Choroid plexus epithelial cell (primary cell): Measurements from ENCODE around the gene LRRC2.

Experiments
- DNase-seq: peaks from one replicate; pipeline ENCODE4 v3.0.0-alpha.2; 2010; ENCODE audit warnings: low read depth
- H3K4me3 ChIP-seq: 2 replicates; pipeline ENCODE4 v1.5.1; 2011; ENCODE audit warnings: low read depth, mild to moderate bottlenecking, control low read depth, low read length, moderate library complexity
- TF ChIP-seq, protein P1 (sequence below): conservative IDR thresholded peaks from 2 replicates; pipeline ENCODE4 v1.5.1; 2011; ENCODE audit warnings: low read depth, mild to moderate bottlenecking, control low read depth, inconsistent platforms, low read length, moderate library complexity

Gene LRRC2

DNA sequence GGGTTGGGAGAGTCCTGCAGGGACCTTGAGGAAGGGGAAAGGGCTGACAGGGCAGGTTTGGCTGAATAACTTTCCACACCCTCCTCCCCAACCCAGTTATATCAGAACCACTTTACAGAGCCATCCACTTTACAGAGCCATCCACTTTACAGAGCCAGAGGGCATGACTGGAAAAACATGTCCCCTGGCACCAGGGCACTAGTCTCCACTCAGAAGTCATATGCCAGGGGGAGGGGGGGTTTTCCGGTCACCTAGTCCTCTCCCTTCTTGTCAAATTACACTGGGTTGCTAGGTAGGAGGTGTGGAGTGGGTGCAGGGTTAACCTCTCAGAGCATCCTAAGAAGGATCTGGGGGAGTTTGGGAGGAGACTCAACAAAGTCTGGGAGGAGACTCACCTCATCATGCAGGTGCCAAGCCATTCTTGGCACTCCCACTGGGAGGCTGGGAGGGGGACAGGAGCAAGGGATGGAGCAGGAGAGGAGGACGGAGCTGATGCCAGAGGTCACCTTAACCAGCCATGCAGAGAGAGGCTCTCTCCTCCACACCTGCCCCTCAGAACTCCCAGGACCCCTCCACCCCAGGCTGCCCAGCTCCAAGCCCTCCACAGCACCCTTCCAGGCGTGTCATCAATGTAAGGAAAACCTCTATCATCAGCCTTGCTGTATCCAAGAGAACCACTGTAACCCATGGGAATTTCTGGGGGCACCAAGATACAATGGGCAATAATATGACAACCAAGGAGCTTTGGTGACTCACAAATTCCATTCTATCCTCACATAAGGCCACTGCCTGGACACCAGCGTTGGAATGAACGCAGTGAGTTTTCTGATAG, 1.7 kb downstream of the LRRC2 start:
- DNase-seq: no peak
- TF ChIP-seq, protein P1, sequence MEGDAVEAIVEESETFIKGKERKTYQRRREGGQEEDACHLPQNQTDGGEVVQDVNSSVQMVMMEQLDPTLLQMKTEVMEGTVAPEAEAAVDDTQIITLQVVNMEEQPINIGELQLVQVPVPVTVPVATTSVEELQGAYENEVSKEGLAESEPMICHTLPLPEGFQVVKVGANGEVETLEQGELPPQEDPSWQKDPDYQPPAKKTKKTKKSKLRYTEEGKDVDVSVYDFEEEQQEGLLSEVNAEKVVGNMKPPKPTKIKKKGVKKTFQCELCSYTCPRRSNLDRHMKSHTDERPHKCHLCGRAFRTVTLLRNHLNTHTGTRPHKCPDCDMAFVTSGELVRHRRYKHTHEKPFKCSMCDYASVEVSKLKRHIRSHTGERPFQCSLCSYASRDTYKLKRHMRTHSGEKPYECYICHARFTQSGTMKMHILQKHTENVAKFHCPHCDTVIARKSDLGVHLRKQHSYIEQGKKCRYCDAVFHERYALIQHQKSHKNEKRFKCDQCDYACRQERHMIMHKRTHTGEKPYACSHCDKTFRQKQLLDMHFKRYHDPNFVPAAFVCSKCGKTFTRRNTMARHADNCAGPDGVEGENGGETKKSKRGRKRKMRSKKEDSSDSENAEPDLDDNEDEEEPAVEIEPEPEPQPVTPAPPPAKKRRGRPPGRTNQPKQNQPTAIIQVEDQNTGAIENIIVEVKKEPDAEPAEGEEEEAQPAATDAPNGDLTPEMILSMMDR: no peak
- H3K4me3 ChIP-seq: no peak overlapping the region

DNA sequence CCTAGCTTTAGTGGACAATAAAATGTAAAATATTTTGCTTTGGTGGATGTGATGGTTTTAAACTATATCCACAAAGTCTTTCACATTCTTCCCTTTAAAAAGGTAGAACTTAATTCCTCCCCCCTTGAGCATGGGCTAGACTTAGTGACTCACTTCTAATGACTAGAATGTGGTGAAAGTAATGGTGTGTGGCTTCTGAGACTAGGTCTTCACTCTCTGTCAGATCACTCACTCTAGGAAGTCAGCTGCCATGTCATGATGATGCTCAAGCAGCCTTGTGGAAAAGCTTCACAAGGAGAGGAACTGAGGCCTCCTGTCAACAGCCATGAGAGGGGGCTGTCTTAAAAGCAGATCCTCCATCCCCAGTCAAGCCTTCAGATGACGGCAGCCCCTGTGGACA, 4.2 kb downstream of the LRRC2 start:
- TF ChIP-seq, protein P1: no peak
- DNase-seq: no peak

DNA sequence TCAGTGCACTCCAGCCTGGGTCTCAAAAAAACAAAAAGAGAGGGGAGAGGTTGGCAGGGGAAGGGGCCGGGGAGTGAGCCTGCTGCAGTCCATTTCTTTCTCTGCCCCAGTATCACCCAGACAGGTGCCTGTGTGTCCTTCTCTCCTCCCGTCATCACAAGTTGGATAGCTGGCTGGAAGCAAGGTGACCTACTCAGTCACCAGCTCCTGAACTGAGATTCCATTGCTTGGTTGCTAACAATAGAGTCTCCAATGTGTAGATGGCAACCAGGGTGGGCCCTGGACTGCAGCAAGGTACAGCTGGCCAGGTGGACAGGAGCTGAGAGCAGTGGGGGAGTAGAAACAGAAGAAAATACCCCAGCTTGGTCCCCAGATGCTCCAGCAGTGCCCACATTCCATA, 4.6 kb downstream of the LRRC2 start:
- TF ChIP-seq, protein P1: no peak
- H3K4me3 ChIP-seq: no peak overlapping the region
- no peak for DNase-seq

More for the DNA sequence above, 4.2 kb downstream of the LRRC2 start:
- H3K4me3 ChIP-seq: no peak overlapping the region

DNA sequence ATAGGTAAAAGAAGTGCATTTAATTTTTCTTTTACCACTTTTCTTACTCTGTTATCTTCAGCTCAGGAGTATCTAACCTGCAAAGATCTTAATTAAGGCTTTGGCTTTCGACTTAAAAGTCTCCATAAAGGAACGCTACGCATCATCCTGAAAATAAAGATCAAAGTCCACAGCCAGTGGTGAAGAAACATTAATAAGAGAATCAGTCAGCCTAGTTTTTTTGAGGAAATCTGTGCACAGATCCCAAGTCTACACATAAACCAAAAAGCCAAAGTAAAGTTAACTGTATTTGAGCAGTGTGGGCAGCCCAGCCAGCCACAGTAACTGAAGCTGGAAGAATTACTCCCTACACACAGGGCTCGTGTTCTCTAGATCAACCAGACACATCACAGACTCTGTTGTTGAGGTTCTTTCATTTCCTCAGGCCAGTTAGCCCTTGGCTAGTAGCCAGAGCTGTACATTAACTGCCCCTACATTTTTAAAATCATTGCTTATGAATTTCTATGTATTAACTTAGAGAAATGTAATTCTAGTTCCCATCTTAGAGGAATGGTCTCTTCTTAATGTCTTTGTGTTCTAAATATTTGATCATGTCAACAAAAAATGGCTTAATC, 6.9 kb downstream of the LRRC2 start:
- DNase-seq: no peak
- TF ChIP-seq, protein P1: no peak
- H3K4me3 ChIP-seq: no peak overlapping the region

DNA sequence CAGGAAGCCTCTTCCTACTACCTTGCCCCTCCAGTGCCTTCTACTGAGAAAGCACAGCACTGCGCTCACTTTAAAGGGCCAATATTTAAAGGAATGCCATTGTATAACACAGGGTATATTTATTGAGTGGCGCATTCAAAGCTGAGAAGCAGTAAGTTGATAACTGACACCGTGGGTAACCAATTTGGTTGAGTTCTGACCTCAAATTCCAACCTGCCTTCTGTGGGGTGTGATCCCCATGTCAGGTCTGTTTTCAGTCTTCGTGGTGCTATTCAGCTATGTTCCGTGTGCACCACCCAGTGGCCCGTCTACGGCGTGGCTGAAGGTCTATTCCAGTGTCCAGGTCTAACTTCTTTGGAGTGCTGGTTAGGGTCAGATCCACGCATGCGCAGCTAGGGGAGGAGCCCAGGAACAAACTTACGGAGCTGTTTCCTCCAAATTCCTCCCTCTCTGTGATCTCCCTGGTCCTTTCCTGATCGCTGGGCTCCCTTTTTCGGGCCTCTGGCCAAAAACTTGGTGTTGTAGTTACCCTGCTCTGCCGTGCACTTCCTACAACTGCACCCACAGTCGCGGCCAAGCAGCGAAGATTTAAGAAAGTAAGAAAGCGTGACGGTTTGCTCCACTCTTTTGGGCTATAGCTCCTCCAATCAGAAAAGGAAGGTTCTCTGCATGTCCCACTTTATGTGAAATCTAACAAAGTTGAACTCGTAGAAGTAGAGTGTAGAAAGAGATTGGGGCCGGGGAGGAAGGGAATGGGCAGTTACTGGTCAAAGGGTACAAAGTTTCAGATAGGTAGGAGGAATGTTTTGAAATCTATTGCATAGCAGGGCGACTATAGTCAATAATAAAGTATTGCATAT, 7.7 kb downstream of the LRRC2 start:
- TF ChIP-seq, protein P1: peak; percentile 91
- DNase-seq: peak; percentile 94
- H3K4me3 ChIP-seq: peak overlapping the region; percentile 63

DNA sequence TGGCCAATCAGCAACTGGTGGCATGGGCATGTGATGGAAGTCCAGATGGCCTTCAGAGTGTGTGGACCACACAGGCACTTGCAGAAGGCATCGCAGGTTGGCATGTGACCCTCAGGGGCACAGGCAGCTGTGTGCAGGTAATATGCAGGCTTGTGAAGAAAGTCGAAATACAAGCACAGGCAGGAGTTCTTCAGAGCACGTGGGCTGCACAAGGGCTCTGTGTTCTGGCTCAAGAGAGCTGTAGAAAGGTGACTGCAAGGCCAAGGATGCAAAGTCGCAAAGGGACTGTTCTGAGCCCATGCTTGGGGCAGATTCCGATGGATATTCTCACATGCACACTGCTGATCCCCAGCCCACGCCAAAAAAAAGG, 8.3 kb downstream of the LRRC2 start:
- no peak overlapping the region for H3K4me3 ChIP-seq
- no peak for DNase-seq
- TF ChIP-seq, protein P1: no peak
